ENCODE data around the gene PHLPP1.

PHLPP1 gene

DNA sequence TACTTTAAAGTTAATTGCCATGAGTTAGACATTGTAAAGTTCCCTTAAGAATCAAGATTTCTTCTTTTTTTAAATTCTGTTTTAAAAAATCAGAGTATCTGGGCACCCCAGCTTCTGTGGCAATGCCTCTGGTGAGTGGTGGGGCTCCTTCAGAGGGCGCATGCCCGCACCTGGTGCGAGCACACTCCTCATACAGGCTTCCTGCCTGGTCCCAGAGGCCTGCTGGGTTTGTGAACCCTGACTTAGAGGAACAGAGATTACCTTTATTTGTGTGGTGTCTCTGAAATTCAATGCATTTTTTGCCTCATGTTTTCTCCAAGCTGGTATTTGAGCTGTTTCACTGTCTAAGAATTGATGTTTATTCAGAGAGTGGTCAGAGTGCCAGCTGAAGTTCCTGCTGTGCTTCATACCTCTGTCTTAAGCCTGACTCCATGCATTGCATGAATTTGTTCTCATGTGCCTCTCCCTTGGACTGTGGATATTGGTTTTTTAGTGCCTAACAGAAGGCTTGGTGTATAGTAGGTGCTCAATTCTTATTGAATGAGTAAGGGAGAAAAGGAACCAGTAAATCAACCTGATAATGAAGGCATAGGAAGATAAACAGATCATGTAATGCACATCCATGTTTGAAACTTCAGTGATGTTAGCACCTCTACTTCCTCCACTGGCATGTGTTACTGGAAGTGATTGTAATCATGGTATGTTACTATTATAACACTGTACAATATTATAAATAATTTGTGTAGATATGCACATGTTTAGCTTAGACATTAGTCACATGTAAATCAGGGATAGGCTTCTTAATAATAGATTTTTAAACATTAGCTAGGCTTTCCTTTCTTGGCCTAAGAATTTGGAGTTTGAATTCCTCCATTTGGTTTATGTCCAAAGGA is 29.0 kb downstream of the PHLPP1 start:
- DNase-seq (ENCODE audit: low read depth) = no peak

DNA sequence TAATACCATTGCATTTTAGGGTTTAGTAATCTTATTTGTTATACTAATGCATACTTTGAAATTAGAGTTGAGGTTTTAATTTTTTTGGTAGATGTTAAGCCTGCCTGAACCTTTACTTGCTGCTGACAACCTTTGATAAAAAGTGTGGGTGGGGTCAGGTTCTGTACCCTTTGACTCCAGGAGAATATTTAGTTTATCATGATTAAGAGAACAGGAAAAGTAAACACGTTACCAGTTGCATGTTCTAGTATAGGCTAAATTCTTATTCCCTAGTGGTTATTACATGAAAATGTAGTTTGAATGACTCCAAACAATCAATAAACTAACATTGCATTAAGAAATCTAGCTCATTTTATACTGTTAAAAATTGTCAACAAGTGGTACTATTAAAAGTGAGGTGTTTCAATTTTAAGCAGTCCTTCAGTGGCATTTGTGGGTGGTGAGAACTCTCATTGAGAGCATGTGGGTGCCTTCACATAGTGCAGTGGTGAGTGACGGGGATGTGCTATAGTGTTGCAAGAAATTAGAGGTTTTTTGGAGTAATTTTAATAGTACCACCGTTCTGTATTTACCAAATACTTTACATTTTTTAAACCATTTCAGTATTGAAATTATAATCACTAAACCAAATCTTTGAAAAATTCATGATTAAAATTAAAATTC is 29.9 kb downstream of the PHLPP1 start:
- DNase-seq (ENCODE audit: low read depth) = no peak

DNA sequence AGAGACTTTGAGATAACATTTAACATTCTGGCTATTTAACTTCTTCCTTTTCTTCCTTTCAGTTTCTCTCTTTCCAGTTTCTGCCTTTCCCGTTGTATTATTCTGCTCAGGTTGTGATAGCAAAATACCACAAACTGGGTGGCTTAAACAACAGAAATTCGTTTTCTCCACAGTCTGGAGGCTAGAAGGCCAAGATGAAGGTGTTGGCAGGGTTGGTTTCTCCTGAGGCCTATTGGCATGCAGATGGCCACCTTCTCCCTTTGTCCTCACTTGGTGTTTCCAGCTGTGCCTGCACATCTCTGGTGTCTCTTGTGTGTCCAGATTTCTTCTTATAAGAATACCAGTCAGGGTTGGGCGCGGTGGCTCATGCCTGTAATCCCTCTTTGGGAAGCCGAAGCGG is 34.0 kb downstream of the PHLPP1 start:
- DNase-seq (ENCODE audit: low read depth) = no peak

DNA sequence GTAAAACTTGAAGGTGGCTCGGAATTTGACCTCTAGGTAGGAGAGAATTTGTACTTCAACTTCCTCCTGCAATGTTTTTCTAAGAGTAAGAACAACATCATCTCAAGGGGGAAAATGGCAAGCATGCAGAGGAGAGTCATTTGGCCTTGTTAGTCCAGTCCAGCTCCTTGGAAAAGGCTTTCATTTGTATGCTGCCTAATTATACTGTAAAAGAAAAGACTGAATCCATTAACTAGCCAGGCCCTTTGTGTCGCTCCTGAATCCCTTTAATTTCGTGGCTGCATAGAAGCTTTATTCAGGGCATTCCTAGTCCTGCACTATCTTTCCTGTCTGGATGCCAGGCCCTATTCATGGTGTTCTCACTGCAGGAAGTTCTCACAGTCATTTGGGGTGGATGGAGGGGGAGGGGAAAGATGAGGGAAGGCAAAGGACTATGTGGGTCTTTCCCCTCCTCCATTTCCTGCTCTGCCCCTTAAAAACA is 36.0 kb downstream of the PHLPP1 start:
- DNase-seq (ENCODE audit: low read depth) = no peak

DNA sequence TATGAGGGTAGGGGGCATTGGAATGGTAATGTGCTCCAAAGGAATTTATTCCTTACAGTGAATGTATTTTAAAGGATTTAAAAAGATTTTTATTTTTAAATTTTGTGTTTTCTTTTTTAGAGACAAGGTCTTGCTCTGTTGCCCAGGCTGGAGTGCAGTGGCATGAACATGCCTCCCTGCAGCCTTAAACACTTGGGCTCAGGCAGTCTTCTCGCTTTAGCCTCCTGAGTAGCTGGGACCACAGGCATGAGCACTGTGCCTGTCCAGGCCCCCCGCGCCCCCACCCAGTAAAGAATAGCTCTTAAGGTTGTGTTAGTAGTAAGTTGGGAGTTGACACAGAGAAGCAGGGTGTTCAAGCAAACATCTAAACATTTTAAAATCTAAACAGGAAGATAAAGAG is 36.6 kb downstream of the PHLPP1 start:
- DNase-seq (ENCODE audit: low read depth) = no peak

DNA sequence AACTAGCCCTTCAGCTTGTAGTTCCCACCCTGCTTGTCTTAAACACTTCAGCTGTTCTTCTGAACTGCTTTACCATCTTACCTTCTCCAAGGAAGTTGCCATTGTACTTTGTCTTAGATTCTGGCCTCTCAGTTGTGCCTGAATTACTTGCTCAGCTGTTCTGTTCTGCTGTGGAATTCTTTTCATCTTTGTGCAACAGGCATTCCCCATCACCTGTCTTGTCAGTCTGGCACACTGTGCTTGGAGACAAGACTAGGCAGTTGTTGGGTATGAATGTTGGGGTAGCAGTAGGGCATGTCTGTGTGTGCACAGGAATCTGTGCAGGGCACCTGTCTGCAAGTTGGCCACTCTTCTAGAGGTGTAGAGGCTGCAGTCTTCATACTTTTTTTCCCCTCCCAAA is 38.7 kb downstream of the PHLPP1 start:
- no peak for DNase-seq (ENCODE audit: low read depth)

DNA sequence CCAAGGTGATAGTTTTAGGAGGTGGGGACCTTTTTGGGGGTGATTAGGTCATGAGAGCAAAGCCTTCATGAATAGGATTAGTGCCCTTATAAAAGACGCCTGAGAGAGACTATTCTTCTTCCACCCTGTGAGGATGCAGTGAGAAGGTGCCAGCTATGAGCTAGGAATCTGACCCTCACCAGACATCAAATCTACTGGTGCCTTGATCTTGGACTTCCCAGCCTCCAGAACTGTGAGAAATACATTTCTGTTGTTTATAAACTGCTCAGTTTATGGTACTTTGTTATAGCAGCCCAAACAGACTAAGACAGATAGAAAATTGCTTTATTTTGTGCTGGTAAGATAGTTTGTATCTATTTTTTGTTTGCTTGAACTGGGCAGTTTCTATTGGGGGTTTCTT is 40.1 kb downstream of the PHLPP1 start:
- no peak for DNase-seq (ENCODE audit: low read depth)

GRCh38 chr18:62755946-62756345 is 40.6 kb downstream of the PHLPP1 start:
- no peak for DNase-seq (ENCODE audit: low read depth)

DNA sequence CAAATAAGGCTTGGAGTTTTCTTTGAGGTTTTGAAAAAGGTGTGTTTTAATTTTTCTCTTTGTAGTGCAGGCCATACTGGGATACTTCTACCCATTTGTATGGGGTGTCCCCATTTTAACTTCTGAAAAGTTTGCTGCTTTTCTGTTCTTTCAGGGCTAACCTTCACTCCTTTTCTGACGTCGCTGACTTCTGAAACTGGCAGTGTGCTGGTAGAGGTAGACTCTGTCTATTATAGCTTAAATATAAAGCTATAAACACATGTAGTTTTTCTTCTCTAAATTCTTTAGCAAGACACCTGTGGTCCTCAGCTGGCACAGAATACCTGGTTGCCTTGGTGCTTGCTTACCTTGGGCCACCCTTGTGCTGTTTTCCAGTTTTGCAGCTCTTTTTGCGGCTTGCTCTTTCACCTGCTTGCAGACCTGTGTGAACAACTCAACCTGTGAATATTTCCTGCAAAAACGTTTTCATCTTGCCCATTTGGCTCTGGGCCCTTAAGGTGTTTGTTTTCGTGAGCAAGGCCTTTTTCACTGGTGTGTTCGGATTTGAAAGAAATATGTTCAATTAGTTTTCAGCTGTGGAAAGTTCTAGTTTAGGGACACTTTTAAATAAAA is 42.2 kb downstream of the PHLPP1 start:
- DNase-seq (ENCODE audit: low read depth) = no peak

DNA sequence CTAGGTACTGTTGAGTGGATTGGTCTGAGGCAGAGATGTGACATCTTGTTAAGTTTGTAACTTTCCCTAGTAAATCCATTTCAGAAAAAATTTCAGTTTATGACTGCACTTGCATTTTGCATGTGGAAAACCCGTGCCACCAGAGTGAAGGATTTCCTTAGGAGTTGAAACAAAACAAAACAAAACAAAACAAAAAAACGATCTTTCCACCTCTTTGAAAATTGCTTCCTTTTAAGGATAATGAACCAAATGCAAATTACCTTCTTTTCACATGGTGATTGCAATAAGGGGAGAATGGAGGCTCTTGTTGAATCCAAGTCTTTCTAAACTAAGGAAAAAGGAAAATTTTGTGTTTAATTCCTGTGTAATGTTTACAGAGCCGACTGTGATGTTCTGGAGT is 43.2 kb downstream of the PHLPP1 start:
- DNase-seq (ENCODE audit: low read depth) = no peak

- DNase-seq (ENCODE audit: low read depth) = no peak
Measured at GRCh38 chr18:62759704-62760402, 44.5 kb downstream of the PHLPP1 start.

DNA sequence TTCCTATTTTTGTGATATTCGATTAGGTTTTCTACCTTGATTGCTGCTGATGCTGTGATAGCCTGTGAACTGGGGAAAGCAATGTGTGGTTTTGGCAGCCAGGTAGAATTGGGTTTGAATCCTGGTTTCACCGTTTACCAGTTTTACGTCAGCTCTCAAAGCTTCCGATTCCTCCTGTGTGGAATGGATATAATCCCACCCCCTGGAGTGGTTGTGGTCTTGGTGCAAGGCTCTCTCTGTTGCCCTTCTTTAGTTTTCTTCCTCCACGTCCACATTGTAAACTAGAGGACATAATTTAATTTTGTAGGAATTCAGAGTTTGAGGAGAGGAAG is 45.0 kb downstream of the PHLPP1 start:
- DNase-seq (ENCODE audit: low read depth) = no peak

GRCh38 chr18:62763101-62763521 is 47.8 kb downstream of the PHLPP1 start:
- no peak for DNase-seq (ENCODE audit: low read depth)

- DNase-seq (ENCODE audit: low read depth) = no peak
Measured at GRCh38 chr18:62766266-62766665, 50.9 kb downstream of the PHLPP1 start.

DNA sequence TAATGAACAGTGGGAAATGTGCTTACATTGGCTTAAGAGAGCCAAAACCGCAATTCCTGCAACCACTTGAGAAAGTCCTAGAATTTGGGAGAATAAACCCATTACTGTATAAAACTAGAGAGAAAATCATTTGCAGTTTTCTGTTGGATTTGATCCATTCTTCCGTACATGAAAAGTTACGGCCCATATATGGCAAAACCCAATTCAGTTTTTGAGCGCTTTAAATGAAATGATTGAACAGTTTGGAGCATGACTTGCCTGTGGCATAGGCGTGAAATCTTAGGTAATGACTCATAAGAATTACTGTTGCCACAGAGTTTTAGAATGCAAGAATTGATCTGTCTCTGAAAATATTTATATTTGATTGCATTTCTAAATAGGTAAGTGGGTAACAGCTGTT is 52.0 kb downstream of the PHLPP1 start:
- no peak for DNase-seq (ENCODE audit: low read depth)

GRCh38 chr18:62767836-62768557 is 52.7 kb downstream of the PHLPP1 start:
- no peak for DNase-seq (ENCODE audit: low read depth)

DNA sequence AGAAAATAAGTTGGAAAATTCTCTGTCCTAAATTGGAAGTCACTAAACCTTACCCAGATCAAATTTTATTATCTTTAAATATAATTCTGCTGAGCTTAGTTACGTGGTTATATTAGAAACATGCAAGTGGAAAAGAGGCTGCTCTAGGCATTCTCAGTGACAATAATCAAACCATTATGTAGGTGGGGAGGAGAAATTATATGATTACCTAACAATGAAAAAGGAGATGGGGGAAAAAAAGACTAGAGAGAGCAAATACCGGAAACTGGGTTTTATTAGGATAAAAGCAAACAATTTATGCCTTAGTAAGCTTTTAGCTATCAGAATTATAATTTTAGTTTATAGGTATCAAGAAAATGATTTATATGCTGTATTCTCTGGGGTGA is 53.2 kb downstream of the PHLPP1 start:
- DNase-seq (ENCODE audit: low read depth) = no peak

DNA sequence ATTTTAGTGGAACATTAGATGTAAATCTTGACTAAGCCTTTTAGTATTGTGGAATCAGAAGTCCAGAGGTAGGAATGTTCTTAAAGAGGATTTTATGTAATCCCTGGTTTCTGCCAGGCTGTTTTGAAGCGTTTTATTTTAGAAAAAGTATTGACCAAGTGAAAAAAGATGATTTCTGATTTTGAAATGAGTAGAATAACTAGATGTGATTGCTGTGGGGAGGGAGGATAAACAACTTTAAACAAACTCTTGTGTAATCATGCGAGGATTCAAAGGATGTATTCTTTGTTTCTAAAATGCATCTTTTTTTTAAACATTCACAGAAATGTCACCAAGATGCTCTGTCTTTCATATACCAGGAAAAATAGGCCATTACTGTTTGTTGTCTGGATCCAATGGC is 53.9 kb downstream of the PHLPP1 start:
- no peak for DNase-seq (ENCODE audit: low read depth)

- no peak for DNase-seq (ENCODE audit: low read depth)
Measured at GRCh38 chr18:62771494-62772270, 56.3 kb downstream of the PHLPP1 start.

GRCh38 chr18:62772860-62773584 is 57.7 kb downstream of the PHLPP1 start:
- no peak for DNase-seq (ENCODE audit: low read depth)
